ENCODE data around the gene CHPF2. TPM values are rescaled to one million over a fixed set of nuclear protein-coding genes. Genes with fewer than 3 reads are reported as not detected.

CHPF2 gene
- total RNA-seq, 1 experiment from 2014 or later: 19.5 TPM

DNA sequence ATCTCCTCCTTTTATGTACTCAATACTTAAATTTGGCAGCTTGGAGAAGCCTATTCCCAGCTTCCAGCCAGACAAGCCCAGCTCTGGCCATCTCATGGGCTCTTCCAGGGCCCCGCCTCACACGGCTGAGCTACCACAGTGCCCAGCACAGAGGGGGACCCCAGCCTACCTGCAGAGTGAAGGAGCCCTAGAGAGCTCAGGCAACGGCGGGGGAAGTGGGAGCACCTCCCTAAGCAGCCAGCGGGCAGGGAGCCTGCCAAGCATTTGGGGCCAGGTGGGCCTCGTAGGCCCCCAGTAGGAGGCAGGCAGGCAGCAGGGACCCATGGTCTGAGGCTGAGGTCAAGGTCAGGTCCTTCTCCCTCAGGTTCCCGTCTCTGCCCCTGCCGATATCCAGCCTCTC lies 45.3 kb downstream of the CHPF2 start:
- ATAC-seq: peak; percentile 15
- H4K20me1 ChIP-seq (ENCODE audit: insufficient read depth): no peaks in the 10 kb centered on the region
- ChIA-PET RAD21 (ENCODE audit: low non-redundant PET in 1 of 2, low total read pairs in 2 of 2, uncharacterized antibody in 2 of 2, unreplicated experiment in 2 of 2) (no interaction called here), POLR2A (interaction anchor here (1.0 kb wide), 1 partner anchor 51 kb away, joined by 4 read pairs; the partner anchor contains the start of gene ABCF2), CTCF (interaction anchor here (0.5 to 1.0 kb wide), 4 partner anchors 27 to 37 kb away, joined by 3 read pairs; no protein-coding TSS in a partner anchor)
- no TSS peak for BruUV-seq (replicated peaks)
- H3K4me1 ChIP-seq (ENCODE audit: control insufficient read depth in 1 of 2, insufficient read depth in 2 of 2, low read length in 2 of 2): peaks cover 12 to 17% of the 10 kb centered on the region in 2 experiments; a peak in 3 of 4 replicates
- H3K4me3 ChIP-seq (replicated peaks in 1 of 2; ENCODE audit: low read depth in 1 of 2, low read length in 2 of 2): no peak overlapping the region
- no peaks in the 10 kb centered on the region for H3K27me3 ChIP-seq (ENCODE audit: insufficient read depth, low read length)
- no peaks in the 10 kb centered on the region for H3K9me3 ChIP-seq (ENCODE audit: control insufficient read depth in 1 of 2, insufficient read depth in 1 of 2, low read depth in 1 of 2, low read length in 2 of 2)
- intact Hi-C loops (cut with micrococcal nuclease): no loop called here
- H2AFZ ChIP-seq (ENCODE audit: low read depth, low read length, poor library complexity, severe bottlenecking): peak overlapping the region; percentile 44
- no peak overlapping the region; the same call in 1 of the 2 replicates for H3K27ac ChIP-seq (ENCODE audit: low read depth, low read length)
- H3K79me2 ChIP-seq (ENCODE audit: insufficient read depth, low read length): no peaks in the 10 kb centered on the region
- no peaks in the 10 kb centered on the region for H3K36me3 ChIP-seq (ENCODE audit: control insufficient read depth in 1 of 2, insufficient read depth in 2 of 2, low read length in 2 of 2)
- DNase-seq (ENCODE audit: low read depth, low spot score): no peak
- no peaks in the 10 kb centered on the region for H3K9me2 ChIP-seq (ENCODE audit: insufficient read depth)
- H3K9ac ChIP-seq (ENCODE audit: low read length): no peak overlapping the region
- H3K4me2 ChIP-seq (ENCODE audit: low read length): peak overlapping the region; percentile 71
- TF ChIP-seq FOSL1 (IDR thresholded peaks at IDR 0.05; ENCODE audit: low read depth): no peak
- TF ChIP-seq RAD21 (IDR thresholded peaks at IDR 0.05; ENCODE audit: low read depth): no peak
- no peak for TF ChIP-seq POLR2A (IDR thresholded peaks at IDR 0.05; ENCODE audit: borderline replicate concordance, extremely low read depth, insufficient read depth, insufficient read length)
- TF ChIP-seq MAX (IDR thresholded peaks at IDR 0.05): no peak
- TF ChIP-seq EGR1 (IDR thresholded peaks at IDR 0.05; ENCODE audit: low read depth): no peak
- no peak for TF ChIP-seq ZBTB33 (IDR thresholded peaks at IDR 0.05; ENCODE audit: extremely low read depth, insufficient replicate concordance, low read length)
- TF ChIP-seq, protein P1, sequence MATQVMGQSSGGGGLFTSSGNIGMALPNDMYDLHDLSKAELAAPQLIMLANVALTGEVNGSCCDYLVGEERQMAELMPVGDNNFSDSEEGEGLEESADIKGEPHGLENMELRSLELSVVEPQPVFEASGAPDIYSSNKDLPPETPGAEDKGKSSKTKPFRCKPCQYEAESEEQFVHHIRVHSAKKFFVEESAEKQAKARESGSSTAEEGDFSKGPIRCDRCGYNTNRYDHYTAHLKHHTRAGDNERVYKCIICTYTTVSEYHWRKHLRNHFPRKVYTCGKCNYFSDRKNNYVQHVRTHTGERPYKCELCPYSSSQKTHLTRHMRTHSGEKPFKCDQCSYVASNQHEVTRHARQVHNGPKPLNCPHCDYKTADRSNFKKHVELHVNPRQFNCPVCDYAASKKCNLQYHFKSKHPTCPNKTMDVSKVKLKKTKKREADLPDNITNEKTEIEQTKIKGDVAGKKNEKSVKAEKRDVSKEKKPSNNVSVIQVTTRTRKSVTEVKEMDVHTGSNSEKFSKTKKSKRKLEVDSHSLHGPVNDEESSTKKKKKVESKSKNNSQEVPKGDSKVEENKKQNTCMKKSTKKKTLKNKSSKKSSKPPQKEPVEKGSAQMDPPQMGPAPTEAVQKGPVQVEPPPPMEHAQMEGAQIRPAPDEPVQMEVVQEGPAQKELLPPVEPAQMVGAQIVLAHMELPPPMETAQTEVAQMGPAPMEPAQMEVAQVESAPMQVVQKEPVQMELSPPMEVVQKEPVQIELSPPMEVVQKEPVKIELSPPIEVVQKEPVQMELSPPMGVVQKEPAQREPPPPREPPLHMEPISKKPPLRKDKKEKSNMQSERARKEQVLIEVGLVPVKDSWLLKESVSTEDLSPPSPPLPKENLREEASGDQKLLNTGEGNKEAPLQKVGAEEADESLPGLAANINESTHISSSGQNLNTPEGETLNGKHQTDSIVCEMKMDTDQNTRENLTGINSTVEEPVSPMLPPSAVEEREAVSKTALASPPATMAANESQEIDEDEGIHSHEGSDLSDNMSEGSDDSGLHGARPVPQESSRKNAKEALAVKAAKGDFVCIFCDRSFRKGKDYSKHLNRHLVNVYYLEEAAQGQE (IDR thresholded peaks at IDR 0.05; ENCODE audit: low read depth): no peak
- TF ChIP-seq ZFX (IDR thresholded peaks at IDR 0.05): no peak
- TF ChIP-seq ATF3 (IDR thresholded peaks at IDR 0.05): no peak
- TF ChIP-seq SRF (IDR thresholded peaks at IDR 0.05; ENCODE audit: low read depth): no peak
- no peak for TF ChIP-seq CEBPB (IDR thresholded peaks at IDR 0.05; ENCODE audit: low read depth)
- TF ChIP-seq SP1 (IDR thresholded peaks at IDR 0.05; ENCODE audit: low read depth): no peak
- TF ChIP-seq ELF1 (IDR thresholded peaks at IDR 0.05; ENCODE audit: borderline replicate concordance, low read depth): no peak
- no peak for TF ChIP-seq EZH2phosphoT487 (IDR thresholded peaks at IDR 0.05; ENCODE audit: borderline replicate concordance)
- no peak for TF ChIP-seq CTCF (IDR thresholded peaks at IDR 0.05 in 2 of 3, conservative IDR thresholded peaks at IDR 0.05 in 1 of 3; ENCODE audit: borderline replicate concordance in 1 of 3, insufficient read depth in 1 of 3, low read depth in 2 of 3, low read length in 2 of 3)
- no peak for TF ChIP-seq SIN3A (IDR thresholded peaks at IDR 0.05; ENCODE audit: low read depth)
- TF ChIP-seq YY1 (IDR thresholded peaks at IDR 0.05; ENCODE audit: extremely low read depth, insufficient replicate concordance, low read depth, low read length): no peak
- TF ChIP-seq CBX3 (IDR thresholded peaks at IDR 0.05; ENCODE audit: low read depth): no peak
- TF ChIP-seq ZNF274 (IDR thresholded peaks at IDR 0.05; ENCODE audit: low read depth, low read length): no peak
- TF ChIP-seq POLR2AphosphoS5 (IDR thresholded peaks at IDR 0.05; ENCODE audit: low read depth, low read length): no peak

Measured in HCT116 (cell line).